ENCODE results near the gene SLC6A8.
A peak's percentile ranks its signal among the peaks of the same experiment; 100 is the strongest.
"Not testable (repeated sequence)": the region's sequence is repeated elsewhere in the genome, so short reads cannot be mapped to it uniquely, and the experiment has no call there.

Gene SLC6A8

DNA sequence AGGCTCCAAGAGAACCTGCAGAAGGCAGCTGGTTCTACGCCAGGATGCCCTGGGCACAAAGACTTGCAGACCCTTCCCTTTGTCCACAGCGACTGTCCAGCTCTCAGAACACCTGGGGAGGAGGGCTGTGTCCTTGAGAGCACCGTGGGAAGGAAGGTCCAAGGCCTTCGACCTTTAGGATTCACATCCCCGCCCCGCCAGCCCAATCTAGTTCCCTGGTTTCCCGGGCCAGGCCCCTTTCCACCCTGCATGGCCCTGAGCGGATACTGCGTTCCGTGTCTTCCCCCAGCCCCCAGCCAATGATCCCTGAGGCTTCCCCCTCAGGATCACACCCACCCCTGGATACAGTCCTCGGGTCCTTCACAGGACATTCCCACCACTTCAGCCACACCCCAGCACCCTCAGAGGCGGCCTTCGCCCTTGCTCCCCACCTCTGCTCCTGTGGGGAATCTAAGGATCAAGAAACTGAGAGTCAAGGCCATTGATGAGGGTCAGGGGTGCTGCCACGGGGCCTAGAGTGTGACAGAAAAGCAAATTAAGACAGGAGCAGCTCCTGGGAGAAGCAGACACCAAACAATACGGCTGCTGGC, 46.0 kb downstream of the SLC6A8 start:
- DNase-seq, result no peak

DNA sequence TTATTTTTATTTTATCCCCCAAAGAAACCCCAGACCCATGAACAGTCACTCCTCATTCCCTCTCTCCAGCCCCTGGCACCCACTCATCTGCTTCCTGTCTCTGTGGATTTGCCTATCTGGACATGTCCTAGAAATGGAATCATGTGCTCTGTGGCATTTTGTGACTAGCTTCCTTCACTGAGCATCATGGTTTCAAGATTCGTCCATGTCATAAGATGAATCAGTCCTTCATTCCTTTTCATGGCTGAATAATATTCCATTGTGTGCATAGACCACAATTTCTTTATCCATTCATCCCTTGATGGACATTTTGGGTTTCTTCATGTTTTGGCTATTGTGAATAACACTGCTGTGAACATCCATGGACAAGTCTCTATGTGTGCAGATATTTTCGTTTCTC, 47.1 kb downstream of the SLC6A8 start:
- no peak for DNase-seq

DNA sequence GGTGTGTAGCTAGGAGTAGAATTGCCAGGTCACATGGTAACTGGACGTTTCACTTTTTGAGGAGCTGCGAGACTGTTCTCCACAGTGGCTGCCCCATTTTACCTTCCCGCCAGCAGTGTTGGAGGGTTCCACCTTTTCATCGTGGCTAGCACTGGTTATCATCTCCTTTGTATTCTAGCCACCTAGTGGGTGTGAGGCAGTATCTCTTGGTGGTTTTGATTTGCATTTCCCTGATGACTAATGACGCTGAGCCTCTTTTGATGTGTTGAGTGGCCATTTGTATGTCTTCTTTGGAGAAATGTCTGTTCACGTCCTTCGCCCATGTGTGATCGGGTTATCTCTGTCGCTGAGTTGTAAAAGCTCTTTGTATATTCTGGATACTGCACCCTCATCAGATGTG, 47.5 kb downstream of the SLC6A8 start:
- peak; percentile 30 for DNase-seq

DNA sequence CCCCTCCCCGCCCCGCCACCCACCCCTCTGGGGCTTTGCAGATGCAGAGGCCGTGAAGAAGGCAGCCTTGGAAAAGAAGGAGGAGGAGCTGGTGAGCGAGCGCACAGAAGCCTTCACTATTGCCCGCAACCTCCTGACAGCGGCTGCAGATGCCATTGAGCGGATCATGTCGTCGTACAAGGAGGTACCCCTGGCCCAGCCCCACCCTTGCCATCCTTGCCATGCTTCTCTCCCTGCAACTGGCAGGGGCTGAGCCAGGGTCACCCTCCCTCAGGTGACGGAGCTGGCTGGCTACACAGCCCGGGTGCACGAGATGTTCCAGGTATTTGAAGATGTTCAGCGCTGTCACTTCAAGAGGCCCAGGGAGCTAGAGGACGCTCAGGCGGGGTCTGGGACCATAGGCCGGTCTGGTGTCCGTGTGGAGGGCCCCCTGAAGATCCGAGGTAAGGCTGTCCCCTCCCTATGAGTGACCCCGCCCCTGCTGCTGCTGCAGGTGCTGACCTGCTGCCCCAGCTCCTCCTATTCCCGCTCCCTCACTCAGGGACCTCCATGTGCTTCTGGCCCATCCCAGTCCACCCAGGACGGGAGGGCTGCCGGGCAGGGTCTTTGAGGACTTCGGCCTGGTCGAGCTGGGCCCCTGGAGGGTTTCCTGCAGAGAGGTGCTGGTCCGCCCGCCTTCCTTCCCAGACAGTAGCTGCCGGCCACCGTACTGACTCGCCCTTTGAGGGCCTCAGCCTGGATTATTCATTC, 48.5 kb downstream of the SLC6A8 start:
- DNase-seq, result no peak

DNA sequence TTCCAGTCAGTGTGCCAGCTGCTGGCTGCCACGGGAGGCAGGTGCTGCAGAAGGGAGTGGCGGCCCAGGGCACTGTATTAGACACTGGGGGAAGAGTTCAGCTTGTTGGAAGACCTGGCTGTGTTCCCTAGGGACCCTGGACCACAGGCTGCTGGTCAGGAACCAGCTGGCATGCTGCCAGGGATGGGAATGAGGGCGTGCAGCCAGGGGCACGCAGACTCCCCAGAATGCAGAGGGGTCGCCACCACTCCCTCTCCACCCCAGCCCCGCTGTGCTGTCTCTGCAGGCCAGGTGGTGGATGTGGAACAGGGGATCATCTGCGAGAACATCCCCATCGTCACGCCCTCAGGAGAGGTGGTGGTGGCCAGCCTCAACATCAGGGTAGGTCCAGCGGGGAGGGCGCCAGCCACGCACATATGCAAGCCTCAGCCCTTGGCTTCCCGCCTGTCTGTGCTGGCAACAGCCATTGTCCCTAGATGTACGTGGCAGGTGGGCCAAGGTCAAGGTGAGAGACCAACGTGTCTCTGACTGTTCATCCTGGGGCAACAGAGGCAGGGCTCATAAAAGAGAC, 49.2 kb downstream of the SLC6A8 start:
- DNase-seq, result no peak

DNA sequence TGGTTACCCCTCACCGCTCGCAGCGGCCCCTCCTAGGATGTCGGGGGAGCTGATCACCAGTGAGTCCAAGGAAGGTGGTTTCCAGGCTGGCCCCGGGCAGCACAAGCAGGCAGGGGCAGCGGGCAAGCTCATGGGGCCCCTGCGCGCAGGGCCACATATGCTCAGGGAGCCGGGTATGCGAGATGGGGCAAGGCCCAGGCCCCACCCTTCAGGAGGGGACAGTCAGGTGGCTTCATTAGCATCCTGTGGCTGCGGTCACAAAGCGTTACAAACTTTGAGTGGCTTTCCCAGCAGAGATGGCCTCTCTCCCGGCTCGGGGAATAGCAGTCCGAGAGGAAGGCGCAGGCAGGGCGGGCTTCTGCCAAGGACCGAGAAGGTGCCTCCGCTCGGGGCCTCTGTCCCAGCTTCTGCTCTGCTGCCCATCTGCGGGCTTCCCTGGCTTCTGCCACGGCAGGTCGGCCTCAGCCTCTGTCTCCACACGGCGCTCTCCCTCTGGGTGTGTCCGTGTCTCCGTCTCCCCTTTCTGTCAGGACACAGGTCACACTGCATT, 50.4 kb downstream of the SLC6A8 start:
- DNase-seq, result no peak

DNA sequence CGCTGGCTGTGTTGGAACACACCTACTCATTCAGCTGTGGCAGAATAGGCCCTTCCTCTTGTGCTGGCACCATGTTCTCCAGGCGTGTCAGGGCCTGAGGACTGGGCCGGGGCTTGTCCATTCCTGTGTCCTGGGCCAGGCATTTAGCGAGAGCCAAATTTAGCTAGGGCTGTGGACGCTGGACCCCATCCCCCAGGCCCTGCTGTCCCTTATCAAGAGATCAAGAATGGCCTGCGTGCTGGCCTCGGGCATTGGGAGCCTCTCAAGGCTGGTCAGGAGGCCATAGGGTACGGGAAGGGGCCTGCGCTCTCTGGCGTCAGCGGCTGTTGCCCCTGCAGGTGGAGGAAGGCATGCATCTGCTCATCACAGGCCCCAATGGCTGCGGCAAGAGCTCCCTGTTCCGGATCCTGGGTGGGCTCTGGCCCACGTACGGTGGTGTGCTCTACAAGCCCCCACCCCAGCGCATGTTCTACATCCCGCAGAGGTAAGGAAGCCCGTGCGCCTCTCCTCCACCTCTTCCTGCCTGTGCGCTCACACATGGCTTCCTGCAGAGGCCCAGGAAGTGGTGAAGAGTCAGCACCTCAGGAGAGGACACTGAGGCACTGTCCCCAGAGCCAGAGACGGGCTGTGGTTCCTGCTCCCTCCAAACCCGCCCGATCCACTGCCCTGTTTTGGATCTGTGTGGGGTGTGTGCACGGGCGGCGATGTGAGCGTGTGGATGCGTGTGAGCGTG, 52.2 kb downstream of the SLC6A8 start:
- DNase-seq, result no peak

DNA sequence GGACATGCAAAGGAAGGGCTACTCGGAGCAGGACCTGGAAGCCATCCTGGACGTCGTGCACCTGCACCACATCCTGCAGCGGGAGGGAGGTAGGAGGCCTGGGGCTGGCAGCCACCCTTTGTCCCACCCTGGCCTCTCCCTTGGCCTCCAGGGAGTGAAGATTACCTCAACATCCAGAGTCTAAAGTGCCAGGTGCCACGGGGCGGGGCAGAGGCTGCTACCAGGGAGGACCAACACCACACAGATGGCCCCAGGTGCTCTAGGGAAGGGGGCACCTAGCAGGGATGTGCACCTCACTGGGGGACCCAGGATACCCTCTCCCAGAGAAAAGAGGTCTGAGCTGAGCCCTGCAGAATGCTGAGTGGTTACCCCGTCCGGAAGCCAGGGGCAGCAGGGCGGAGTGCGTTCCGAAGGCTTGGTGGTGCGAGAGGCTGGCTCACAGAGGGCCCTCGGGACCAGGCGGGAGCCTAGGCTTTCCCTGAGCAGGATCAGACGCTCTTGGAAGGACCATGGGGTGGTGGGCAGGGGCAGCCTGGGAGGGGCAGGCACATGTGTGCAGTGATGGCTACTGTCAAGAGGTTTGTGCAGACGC, 53.0 kb downstream of the SLC6A8 start:
- DNase-seq, result no peak

DNA sequence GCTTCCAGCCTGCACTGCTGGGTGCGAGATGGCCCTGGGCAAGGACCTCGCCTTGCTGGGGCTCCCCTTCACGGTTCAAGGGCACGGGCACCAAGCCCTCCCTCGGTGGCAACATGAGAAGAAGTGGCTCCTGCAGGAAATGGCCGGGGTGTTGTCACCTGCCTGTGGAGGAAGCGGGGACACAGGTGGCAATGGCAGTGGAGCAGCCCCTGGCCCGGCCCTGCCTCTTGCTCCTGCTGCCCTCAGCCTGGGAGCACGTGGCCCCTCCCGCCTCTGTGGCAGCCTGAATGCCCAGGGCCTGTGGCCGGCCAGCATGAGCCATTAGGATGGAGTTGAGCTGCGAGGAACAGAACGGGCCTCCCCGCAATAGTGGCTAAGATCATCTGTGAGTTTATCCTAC, 53.7 kb downstream of the SLC6A8 start:
- no peak for DNase-seq

DNA sequence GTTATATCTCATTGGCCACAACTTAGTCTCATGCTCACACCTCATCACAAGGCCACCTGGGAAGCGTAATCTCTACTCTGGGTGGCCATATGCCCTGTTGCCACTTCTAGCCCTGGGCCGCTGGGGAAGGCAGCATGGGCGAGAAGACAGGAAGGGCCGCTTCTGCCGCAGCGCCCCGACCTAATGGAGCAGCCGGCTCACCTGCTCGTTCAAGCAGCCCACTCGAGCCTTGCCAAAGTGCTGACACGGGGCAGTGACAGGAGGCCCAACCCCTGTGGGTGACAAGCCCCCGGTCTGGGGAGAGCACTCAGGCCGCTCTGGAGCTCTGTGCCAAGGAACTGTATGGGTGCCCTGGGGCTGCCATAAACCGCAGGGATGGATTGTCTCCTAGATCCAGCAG, 54.4 kb downstream of the SLC6A8 start:
- not testable (repeated sequence) for DNase-seq

DNA sequence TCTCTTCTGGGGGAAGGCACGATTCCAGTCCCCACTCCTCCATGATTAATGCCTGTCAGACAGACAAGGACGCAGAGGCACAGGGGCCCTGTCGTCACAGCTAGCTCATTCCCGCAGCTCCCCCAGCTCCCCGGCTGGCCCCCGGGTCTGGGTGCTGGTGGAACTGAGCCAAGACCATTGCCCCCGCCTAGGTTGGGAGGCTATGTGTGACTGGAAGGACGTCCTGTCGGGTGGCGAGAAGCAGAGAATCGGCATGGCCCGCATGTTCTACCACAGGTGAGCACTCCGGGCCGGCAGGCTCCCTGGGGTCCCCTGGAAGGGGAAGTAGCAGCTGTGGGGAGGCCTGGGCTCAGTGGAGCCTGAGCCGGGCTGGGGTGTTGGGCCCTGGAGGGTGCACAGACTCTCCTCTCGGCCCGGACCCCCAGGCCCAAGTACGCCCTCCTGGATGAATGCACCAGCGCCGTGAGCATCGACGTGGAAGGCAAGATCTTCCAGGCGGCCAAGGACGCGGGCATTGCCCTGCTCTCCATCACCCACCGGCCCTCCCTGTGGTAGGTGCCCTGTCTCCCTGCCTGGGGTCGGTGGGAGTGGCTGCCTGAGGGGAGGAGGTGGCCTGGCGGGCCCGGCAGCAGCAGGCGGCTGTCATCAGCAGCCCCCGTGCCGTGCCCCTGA, 55.2 kb downstream of the SLC6A8 start:
- not testable (repeated sequence) for DNase-seq

DNA sequence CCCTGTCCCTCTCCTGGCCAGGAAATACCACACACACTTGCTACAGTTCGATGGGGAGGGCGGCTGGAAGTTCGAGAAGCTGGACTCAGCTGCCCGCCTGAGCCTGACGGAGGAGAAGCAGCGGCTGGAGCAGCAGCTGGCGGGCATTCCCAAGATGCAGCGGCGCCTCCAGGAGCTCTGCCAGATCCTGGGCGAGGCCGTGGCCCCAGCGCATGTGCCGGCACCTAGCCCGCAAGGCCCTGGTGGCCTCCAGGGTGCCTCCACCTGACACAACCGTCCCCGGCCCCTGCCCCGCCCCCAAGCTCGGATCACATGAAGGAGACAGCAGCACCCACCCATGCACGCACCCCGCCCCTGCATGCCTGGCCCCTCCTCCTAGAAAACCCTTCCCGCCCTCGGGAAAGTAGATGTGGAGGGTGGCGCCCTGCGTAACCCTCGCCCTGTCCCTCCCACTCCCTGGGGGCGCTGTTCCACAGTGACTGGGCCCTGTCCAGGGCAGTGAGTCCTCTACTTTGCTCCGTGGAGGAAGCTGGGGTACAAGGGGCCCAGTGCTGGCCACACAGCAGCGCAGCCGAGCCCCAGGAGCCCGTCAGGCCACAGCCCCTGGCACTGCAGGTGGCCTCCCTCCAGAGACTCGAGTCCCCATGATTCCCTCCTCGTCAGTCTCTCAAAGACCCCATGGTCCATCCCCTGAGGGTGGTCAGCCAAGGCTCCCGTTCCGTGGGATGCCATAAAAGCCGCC, 55.9 kb downstream of the SLC6A8 start:
- DNase-seq, result not testable (repeated sequence)

DNA sequence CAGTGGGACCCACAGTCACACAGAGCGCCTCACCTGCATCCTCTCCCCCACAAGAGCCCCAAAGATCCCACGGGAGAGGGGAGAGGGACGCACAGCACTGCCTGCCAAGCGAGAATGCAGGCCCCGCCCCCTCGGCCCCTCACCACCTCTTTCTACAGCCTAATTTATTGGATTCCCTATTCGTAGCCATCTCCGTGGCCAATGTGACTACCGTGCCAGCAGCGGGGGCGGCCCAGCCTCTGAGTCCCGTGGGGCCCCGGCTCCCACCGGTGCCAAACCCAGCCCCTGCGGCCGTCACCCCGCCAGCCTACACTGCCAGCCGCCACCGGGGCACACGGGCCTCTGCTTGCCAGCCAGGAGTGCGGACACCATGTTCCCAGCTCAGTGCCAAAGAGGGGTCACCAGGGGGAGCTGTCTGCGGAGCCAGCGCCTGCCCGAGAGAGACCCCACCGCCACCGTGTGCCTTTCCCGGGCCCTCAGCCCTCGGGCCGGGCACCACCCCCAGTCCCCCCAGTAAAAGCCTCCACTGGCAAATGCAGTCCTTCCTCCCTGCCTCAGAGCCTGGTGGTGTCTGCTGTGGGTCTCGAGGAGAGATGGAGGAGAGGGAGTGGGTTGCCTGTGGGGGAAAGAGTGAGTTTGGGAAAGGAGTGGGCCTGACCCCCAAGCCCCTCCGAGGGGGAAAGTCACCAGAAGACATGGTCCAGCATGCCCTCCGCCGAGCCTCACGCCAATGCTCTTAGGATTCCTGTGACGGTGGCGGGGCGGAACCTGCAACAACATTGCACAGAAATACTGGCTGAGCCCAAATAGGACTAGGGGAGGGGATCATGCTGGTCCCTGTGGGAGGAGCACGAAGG, 56.7 kb downstream of the SLC6A8 start:
- DNase-seq, result no peak

DNA sequence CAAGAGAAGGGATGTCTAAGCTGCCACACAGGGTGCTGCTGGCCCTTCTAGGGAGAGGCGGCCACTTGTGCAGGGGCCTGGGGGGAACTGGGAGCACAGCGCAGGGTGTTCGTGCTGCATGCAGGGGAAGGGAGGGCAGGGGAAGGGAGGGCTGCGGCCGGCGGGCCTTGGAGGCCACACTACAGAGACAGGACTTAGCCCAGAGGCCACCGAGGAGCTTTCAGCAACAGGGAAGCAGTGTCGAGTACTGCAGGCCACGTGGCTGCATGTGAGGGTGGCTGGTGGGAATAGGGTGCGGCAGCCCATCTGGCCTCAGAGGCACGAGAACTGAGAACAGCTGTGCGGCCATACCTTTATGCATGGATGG, 57.3 kb downstream of the SLC6A8 start:
- DNase-seq, result not testable (repeated sequence)
